HG03521 (cell line): ENCODE results near the gene PRR18.

Source experiments
- ATAC-seq: cut with Tn5 transposase; IDR thresholded peaks from one replicate; pipeline ENCODE4 v1.9.1; 2021; ENCODE audit warnings: mild to moderate bottlenecking, moderate library complexity; ENCODE audit not compliant: unreplicated experiment

Gene PRR18

DNA sequence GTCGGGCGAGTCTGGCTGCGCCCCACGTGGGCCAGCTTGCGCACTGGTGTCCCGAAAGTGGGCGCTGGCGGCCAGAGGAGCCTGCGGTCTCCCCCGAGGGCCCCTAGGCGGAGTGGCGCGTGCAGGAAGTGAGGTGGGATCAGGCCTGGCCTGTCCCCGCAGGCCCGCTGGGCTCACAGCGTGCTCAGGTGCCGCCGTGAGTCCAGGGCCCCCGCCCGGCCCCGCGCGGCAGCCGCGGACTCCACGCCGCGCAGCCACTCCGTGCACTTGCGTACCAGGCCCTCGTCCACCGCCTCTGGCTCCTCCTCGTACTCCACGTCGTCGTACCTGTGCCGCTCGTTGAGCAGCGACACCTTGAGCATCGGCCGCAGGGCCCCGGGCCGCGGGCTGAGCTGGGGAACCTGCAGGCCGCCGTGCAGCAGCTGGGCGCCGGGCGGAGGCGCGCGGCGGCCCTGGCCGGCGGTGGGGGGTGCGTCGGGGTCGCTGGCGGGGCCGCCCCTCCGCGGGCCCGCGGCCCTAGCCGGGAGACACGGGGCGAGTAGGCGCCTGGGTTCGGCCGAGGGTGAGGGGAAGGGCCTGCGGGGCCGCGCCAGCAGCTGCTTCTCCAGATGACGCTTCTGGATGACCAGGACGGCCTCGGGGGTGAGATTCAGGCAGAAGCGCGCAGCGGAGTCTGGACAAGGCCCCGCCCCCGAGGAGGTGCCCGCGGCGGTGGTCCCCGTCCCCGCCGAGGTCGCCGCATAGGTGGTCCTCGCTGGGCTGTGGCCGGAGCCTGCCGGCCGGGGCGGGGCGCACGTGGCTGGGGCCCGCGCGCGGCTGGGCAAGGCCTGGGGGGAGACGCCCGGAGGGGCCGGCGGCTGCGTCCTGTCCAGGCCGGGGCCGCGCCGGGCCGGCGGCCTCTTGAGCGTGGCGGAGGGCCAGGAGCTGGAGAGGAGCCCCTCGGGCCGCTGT lies 835 bp downstream of the PRR18 start:
- ATAC-seq = peak; percentile 34

DNA sequence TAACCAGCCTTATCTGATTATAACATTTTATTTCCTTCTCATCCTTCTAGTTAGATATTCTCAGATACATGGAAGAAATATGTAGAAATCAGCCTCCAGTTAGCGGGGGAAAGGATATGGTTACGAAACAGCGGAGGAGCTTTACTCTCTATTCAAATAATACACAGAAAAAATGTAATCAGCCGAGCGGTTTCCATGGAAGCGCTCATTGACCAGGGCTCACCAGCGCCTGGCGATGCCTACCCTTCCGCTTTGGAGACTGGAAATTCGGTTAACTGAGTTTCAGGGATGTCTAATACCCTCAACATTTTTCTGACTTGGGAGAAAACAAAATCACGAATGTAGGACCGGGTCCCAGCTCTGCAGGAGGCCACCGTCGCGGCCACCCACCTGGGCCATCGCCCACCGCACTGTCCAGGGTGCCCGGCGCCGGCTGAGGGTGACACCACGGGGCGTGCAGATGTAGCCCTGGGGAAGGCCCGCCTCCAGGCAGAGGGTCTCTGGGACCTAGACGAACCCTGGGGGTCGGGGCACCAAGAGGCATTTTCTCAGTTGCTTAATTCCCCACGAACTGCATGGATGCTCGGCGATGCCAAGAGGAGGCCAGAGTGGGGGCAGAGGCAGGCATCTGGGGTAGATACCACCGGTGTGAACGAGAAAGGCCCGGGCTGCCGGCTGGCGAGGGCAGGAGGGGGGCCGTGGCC lies 1.7 kb downstream of the PRR18 start:
- ATAC-seq = no peak

DNA sequence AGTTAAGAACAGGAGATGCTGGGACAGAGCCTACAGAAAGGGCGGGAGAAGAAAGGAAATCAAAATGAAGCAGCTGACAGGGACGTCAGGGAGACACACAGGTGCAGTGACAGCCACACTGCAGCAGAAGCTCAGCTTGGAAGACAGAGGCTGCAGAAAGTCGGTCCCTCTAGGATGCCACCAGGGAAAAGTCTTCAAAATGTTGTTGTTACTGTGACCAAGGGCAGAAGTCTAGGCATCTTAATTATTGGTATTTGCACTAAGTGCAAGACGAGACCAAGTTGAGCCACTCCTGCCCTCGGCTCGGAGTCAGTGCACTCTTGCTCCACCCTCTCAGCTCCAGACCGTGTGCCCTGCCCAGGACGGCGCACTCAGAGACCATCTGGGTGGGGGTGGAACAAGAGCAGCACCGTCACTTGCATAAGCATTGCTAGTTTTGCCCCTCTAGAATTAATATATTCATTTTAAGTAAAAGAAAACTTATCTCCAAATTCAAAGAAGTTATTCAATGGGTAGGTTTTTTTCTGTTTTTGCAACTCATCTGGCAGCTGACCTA lies 2.6 kb downstream of the PRR18 start:
- no peak for ATAC-seq

DNA sequence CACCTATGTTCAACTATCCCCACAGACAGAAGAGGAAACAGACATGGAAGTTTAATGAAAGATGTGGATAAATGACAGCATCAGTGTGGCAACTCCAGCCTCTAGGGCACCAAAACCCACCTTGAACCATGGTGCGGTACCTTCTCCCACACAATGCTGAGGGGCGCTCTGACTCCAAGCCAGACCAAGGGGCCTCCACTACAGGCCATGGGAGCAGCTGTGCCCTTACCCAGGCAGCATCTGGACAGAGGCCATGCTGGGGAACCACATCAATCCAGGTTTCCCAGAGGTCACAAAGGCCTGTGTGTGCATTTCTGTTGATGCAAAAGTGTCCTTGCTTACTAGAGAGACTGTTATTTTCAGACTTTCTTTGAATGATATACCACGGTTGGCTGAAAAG lies 4.1 kb downstream of the PRR18 start:
- no peak for ATAC-seq

DNA sequence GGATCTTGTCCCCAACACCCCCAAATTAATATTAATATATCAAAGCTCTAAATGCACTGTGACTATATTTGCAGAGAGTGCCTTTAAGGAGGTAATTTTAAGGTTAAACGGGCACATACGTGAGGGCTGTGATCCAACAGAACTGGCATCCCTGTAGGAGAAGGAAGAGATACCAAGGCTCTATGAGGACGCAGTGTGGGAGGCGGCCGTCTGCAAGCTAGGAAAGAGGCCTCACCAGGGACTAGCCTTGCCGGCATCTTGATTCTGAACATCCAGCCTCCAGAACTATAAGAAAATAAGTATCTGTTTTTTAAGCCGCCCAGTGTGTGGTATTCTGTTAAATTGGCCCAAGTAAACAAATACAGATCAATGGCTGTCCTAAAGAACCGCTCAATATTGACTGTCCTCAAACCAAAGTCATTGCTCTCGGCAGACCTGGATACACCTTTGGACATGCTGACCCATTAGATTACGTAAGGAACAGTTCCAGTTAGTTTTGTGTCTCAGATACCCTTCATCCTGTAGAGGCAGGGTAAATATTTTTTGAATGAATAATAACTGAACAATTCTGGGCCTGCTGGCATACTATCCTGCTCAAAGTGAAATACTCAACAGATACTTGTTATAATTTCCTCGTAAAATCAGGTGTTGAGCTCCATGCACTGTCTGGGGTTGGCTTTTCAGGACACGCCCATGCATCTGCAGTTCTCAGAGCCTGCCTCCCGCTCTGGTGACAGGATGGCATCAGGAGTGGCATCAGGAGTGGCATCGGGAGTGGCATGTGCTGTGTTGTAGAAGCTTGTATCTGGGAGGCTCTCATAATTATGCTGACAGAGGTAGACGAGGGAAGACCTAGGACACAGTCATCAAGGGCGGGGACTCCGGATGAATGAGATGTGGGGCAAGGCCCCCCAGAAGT lies 6.3 kb downstream of the PRR18 start:
- ATAC-seq = no peak

DNA sequence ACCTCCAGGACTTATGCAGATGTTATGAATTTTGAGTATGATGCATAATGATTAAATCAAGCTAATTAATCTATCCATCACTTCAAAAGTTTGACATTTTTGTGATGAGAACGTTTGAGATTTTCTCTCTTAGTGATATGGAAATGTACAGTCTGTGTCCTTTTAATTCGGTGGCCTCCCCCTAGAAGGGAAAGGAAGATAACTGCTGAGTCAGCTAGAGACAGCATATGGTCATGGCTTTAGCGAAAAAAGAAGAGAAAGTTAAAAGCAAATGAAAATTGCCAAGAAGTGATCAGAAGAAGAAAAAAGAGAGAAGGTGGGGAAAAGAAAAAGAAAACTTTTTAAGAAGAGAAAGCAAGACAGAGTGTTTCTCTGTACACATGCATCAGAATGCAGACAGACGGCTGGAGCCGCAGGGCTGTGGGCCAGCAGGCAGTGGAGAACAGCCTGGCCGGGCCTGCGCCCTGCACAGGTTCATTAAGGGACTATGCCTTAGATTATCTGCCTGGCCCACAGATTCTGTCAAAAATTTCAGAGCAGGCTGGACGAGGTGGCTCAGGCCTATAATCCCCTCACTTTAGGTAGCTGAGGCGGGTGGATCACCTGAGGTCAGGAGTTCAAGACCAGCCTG lies 7.7 kb downstream of the PRR18 start:
- ATAC-seq = no peak

DNA sequence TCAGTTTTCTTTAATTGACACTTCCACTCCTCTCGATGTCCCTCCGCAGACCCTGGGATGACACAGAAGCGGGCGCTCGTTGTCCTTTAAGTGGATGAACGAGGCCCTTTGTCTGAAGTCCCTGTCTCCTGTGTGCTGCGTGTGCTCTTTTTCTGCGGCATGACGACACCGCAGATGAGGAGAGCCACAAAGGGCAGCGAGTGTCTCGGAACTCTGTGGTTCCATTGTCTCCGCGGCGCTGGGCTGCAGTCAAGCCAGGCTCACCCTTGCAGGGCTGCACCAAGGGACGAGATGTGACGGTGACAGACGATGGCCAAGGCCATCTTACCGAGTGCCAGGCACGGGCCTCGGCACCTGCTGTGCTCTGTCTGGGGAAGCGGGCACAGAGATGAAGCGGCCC lies 10.6 kb downstream of the PRR18 start:
- no peak for ATAC-seq

DNA sequence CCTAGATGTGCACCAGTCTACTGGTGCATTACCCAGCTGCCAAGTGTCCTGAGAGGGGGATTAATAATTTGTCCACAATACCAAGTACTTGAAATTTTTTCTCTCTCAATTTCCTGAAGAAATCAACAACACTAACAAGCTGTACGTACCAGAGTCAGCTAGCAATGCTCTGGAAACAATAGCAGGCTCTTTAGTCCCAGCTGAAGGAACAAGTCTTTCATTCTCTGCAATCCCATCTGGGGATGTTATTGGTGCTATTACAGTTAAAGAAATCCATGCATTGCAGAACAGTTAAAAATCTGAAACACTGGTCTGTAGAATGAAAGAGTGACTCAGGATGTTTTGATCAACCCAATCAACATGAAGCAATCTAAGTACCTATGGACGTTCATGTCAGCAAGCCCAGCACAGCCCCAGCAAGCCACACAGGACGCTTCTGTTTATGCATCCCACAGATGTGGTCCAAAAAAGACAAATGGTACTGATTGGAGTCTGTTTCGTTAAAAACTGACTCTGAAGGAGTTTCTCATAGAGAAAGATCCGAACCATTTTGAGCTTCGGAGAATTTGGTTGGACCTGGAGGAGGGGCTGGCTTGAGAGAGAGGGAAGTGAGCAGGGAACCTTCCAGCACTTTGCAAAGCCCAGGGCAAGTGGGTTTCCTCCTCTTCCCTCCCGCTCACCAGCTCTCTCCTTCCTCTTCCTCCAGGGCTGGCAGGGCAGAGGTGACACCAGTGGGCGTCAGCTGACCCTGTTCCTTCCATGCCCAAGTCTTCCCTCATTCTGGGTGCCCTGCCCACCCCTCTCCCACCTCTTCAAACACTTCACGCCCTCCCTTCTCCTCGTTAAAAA lies 11.9 kb downstream of the PRR18 start:
- no peak for ATAC-seq

DNA sequence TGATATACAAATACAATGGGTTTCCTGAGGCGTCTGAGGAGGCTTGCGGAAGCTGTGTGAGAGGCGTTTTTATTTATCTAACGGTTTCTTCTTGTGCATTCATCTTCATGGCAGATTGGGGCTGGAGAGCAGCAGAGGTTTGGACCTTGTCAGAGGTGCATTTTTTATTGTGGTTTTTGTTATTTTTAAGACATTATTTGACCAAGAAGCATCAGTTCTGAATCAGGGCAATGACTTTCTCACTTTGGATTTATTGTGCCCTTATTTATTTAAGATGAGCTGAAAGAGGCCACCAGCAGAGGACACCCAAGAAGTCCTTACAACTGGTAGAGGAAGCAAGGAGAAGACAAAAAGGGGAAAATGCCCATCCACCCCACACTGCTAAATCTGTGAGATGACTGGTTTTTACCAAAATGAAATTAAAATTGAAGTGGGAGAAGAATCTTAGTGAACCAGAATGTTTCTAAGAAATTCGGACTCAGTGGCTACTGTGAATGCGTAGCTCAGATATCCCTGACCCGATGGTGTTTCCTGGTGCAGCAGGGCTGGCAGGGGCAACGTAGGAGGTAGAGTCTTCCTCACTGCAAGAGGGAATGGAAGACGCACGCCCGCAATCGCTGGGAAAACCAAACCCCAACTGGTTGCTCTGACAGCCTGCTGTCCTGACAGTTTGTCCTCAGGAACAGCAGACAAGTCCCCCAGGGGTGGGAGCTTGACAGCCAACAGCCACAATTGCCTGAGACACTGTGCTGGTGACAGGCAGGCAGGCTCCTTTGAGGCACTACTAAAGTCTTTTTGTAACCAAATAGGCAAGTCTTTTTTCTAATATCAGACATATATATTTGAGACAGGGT lies 14.2 kb downstream of the PRR18 start:
- no peak for ATAC-seq

DNA sequence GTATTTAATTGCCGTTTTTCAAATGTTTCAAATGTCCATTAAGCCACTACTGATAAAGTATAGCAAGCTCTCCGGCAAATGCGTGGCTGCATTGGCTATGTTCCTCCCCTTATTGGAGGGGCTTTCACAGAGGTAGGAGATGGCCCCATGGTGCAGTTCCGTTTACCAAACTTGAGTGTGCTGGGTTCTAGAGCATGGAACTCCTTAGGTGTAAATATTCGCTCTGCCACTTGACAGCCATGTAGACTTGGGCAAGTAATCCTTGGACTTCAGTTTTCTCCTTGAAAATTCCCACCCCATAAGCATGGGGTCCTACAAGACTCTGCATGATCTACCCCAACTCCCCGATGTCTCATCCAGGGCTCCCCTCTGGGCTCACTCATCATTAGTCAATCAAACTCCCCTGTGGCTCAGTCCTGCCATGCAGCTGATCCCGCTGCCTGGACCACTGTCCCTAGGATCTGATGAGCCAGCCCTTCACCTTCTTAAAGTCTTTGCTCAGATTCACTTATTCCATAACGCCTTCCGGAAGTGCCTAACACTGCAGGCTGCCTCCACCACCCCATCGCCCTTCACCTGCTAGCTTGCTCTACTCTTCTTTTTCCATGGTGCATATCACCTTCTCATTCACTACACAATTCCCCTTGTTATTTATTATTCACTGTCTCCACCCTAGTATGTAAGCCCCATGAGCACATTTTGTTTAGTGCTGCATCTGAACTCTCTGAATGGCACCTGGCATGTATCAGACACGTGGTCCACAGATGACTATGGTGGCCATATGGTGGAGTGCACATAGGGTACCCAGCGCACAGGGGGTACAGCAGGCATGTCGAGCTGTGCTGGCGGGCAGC lies 18.8 kb downstream of the PRR18 start:
- no peak for ATAC-seq

DNA sequence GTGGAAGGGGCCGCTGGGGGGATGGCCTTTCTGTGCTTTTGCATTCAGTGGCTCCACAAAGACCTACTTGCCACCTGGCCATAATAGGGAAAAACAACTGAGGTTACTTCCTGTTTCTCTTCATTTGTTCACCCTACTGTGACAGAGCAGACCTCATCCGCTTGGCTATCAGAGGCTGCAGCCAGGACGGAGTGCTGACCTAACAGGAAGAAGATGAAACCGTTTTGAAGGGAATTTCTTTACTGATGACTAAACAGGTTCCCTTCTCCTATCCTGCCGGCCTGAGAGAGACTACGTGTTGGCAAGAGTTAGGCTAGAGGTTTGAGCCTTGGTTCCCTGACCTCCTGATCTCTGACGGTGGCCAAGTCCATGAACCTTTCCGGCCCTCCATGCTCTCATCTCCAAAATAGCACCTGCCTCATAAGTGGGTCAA lies 21.3 kb downstream of the PRR18 start:
- ATAC-seq = peak; percentile 94

DNA sequence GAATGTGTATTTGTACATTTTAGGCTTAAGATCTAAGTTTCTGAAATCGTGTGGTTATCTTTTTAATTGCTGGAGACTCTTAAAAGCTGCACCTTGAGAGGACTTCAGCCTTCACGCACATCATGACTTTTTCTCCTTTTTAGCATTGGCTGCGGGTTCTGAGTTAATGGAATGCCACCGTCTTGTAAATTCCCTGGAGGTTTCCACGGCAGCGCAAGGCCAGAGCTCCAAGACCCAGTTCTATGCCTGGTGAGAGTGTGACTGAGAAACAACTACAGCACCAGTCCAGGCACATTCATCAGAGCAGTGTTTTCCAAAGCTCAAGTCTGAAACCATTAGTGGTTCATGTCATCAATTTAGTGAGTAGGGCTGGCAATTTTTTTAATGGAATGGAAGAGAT lies 23.0 kb downstream of the PRR18 start:
- ATAC-seq = no peak

DNA sequence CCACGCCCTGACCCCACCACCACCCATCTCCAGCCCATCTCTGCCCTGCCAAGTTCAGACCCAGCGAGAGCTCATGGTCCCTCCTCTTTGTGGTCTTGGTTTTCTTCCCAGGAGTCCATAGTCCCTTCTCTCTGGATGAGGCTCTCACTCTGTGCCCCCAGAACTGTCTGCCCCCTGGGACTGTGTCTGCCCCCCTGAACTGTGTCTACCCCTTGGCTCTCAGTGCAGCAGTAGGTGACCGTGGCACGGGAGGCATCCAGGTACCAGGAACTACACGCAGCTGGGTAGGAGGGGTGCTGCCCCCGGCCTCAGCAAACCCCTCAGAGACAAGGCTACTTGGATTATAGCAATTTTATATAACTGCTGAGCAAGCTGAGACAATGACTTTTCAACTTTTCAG lies 23.6 kb downstream of the PRR18 start:
- no peak for ATAC-seq

DNA sequence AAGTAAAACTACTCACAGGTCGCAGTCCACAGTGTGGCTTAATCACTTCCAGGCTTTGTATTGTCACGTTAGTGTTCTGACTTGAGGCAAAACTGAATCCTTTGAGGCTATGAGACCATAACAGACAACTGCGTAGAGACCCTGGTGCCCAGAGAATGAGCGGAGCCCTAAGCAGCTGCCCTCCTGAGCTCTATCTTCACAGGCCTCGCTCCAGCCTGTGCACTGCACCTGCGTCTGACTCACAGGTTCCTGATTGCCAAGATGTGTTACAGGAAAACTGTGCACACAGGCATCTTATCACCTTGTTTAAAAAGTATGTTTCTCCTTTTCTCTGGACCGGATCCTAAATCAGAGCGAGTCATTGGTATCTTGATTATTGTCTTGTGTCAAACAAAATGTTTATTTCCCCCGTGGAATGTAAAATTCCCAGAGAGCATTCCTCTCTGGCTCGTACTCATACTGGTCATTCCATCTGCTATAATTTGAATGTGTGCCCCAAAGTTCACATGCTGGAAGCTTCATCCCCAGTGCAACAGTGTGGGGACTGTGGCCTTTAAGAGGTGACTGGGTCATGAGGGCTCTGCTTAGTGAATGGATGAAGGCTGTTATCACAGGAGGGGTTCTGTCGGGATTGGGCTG lies 25.7 kb downstream of the PRR18 start:
- ATAC-seq = no peak

DNA sequence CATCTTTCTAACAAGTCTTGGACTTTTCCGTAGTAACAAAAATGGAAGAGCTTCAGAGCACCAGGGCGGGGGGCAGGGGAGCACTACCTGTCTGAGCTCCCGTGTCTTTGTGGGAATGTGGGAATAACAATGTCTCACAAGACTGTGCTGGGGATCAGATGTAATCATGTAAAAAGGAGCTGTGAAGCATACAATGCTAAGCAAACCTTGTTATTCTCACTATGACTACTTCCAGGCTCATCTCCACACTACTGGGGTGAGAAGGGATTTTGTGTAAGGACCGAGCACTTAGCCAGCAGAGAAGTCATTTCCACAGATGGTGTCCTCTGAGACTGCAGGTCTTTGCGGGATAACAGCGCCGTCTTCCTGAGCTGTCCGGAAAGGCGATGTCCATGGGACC lies 27.1 kb downstream of the PRR18 start:
- no peak for ATAC-seq

DNA sequence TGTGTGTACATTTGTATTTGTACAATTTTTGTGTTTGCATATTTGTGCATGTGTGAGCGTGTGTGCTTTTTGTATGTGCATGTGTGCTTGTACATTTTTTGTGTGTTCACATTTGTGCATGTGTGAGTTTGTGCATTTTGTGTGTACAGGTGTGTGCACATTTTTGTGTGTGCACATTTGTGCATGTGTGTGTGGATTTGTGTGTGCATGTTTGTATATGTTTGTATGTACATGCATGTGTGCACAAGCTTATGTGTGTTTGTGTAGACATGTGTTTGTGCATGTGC lies 28.9 kb downstream of the PRR18 start:
- ATAC-seq = no peak
